RPMI8226 (cell line): Measurements from ENCODE around the gene ANKRD44.
A peak's percentile ranks its signal among the peaks of the same experiment; 100 is the strongest.

Experiments used
- DNase-seq: peaks from one replicate; pipeline ENCODE4 v3.0.0-alpha.2; 2015

The ANKRD44 gene

DNA sequence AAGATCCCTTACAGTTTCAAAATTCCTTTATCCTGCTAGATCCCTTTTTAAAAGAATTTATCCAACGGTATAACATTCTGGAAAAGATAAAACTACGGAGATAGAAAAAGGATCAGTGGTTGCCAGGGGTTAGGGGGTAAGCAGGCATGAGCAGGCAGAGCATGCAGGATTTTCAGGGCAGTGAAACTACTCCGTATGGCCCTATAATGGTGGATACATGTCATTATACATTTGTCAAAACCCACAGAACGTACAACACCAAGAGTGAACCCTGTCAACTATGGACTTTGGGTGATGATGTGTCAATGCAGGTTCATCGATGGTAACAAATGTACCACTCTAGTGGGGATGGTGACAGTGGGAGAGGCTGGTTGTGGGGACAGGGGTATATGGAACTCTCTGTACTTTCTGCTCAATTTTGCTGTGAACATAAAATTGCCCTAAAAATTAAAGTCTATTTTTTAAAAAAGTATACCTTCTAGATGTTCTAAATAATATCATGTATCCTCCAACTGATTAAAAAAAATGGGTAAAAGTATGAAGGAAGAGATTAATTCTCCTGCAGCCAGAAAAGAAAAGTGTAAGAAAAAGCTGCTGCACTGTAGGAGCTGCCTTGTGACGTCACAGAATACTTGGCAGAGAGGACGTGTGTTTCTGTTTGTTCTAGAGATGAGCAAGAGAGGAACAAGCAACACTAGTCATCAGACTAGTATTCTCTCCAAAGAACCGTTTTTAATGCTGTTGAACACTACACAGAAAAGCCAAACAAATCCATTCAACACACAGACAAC is 23.6 kb downstream of the ANKRD44 start:
- no peak for DNase-seq

DNA sequence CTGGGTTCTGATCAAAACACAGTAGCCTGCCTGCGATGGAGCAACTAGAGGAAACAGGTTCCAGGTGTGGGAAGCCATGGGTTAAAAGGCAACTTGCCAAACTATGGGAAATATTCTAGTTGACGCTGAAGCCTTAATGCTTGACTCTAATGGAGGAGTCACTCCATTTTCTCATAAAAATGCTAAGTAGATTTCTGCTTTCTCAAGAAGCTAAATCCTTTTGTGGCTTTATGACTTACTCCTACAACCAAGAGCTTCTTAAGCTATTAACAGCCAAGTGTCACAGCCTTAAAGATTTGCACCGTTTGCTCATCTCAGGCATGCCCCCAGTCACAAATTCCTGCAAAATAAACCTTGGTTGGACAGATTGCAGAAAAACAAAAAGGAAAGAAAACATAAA is 25.2 kb downstream of the ANKRD44 start:
- DNase-seq, result no peak

GRCh38 chr2:197284956-197285355 is 25.6 kb downstream of the ANKRD44 start:
- no peak for DNase-seq

- no peak for DNase-seq
Observed at GRCh38 chr2:197281421-197281820, 29.2 kb downstream of the ANKRD44 start.

GRCh38 chr2:197280015-197280702 is 30.4 kb downstream of the ANKRD44 start:
- no peak for DNase-seq

- no peak for DNase-seq
Observed at GRCh38 chr2:197278799-197279763, 31.5 kb downstream of the ANKRD44 start.

GRCh38 chr2:197277794-197278193 is 32.8 kb downstream of the ANKRD44 start:
- DNase-seq, result no peak

DNA sequence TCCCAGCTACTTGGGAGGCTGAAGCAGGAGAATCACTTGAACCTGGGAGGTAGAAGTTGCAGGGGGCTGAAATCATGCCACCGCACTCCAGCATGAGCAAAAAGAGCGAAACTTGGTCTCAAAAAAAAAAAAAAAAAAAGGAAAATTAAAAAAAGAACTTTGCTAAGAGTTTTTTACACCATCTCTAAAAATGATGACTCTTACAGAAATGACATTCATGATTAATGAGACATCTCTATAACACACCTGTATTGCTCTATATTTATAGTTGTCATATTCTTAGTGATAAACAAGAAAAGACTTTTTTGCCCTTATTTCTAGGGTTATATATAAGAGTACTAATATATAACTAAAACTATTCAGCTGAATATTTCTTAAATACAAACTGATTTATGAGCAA is 34.4 kb downstream of the ANKRD44 start:
- DNase-seq, result no peak

- DNase-seq, result no peak
Observed at GRCh38 chr2:197274937-197275336, 35.6 kb downstream of the ANKRD44 start.

DNA sequence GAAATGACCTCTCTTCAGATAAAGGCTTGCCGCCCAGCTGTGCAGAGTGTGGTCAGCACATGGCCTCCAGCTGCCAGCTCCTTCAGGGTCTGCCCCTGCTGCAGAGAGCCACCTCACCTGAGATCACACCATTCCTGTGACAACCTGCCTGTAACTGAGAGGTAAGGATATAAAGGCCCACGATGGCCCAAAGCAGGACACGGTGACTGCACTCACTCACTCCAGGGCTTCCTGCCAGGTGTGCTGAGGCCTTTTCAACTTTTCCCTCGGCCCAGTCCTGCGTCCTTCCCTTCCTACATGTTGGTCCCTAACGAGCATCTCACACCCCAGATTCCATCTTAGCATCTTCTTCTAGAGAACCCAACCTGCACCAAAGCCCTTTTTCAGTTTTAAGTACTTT is 36.2 kb downstream of the ANKRD44 start:
- no peak for DNase-seq

DNA sequence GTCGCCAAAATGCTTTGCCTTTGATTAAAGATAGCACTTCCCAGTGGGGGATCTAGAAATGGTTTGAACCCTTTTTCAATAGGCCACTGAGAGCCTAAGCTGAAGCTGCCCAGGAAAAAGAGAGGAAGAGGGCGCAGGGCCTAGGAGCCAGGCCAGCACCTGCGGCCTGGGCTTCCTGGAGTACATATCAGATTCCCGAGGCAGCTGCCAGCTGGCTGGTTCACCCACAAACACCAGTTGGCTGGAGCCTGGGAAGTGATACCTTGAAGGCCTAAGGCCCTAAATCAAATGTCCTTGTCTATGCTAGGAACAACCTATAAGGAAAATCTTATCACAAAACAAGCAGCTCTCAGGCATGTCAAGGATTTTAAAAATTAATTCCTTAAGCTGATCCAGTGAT is 37.1 kb downstream of the ANKRD44 start:
- no peak for DNase-seq

DNA sequence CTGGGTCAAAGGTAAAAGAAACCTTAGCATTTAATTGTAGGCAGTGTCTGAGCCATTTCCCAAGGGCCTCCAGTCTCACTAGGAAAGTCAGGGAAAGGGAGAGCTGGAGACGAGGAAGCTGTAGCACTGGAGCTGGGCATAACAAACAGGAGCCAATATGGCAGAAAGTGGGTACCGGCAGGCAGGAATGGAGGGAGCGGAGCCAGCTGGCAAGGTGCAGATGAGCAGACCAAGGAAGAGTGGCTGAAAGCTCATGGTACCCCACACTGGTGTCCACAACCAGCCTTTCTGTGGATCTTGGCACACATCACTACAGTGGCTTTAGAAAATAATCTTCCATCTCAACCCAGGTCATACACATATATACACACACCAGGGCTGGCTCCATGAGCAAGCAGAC is 40.0 kb downstream of the ANKRD44 start:
- no peak for DNase-seq

DNA sequence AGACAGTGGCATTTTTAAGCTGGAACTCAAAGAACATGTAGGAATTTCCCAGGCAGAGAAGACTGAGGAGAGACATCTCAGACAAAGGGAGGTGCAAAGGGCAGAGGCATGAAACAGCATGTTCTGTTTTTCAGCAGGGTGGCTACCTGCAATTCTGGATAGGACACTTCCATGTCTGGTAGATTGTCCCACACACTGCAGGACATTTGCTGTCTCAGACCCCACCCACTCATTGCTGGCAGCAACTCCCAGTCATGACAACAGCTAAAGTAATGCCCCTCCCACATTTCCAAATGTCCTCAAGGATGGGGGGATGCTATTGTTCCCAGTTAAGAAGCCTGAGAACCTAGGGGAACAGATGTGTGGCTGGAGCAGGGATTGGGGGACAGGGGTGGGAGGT is 40.8 kb downstream of the ANKRD44 start:
- DNase-seq, result no peak

GRCh38 chr2:197268786-197269584 is 41.6 kb downstream of the ANKRD44 start:
- DNase-seq, result no peak

DNA sequence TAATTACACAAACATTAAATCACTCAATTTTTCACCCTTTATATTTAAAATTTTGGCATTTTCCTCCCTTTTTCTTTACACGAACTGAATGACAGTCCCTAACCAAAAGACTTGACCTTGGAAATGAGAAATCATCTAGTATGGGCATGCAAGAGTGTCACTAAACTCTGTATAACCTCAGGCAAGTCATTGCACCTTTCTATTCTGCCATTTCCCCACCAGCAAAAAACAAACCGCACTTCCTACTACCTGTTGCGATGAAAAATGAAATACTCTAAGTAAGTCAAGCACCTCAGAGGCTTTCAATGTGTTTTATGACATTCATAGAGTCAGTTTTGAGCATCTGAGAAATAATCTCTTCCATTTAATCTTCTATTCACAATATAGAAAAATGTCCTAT is 44.1 kb downstream of the ANKRD44 start:
- DNase-seq, result no peak

DNA sequence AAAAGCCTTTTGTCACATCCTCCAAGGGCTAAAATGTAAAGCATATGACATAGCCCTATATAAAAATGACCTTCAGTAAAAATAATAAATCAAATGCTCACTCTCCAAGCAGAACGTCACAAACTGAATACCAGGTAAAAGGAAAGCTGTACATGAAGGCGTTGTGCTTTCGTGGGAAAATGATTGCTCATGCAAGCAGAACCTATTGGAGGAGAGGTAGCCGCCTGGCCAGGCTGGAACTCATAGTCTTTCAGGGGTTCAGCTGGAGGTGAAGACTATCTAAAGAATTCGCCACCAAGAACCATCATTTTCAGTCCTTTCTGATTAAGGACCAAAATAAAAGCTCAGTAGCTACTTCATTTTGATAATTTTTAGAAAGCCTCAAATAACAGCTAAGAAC is 44.7 kb downstream of the ANKRD44 start:
- DNase-seq, result no peak

GRCh38 chr2:197265036-197265435 is 45.5 kb downstream of the ANKRD44 start:
- DNase-seq, result no peak

DNA sequence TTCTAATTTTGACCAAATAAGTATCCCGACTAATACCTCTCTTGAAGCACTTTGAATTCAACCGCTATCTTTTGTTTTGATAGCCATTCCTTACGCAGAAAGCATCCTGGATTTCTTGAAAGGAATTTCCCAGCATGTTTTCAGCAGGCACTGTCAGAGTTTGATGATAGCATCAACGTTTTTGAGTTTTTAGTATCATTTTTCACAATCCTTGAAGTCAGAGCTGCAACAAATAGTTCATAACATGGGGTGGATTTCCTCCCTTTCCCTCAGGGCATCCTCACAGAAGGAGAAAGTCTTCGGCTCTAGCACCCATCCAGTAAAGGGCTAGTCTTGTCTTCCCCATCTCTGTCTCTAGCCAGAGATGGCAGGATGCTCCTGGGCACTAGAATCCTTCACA is 46.2 kb downstream of the ANKRD44 start:
- no peak for DNase-seq

DNA sequence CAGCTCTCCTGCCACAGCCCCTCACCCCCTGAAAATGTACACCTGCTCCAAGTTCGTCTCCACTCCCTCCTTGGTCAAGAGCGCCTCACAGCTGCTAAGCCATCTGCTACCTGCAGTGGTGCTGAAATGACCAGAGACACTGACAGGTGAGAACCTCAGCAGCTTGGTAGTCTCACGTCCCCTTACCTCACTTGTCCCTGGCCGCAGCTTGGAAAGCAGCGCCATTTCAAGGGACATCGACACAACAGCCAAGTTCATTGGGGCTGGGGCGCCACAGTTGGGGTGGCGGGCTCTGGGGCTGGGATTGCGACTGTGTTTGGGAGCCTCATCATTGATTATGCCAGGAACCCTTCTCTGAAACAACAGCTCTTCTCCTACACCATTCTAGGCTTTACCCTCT is 47.5 kb downstream of the ANKRD44 start:
- no peak for DNase-seq

GRCh38 chr2:197261808-197262226 is 48.8 kb downstream of the ANKRD44 start:
- DNase-seq, result peak; percentile 21

DNA sequence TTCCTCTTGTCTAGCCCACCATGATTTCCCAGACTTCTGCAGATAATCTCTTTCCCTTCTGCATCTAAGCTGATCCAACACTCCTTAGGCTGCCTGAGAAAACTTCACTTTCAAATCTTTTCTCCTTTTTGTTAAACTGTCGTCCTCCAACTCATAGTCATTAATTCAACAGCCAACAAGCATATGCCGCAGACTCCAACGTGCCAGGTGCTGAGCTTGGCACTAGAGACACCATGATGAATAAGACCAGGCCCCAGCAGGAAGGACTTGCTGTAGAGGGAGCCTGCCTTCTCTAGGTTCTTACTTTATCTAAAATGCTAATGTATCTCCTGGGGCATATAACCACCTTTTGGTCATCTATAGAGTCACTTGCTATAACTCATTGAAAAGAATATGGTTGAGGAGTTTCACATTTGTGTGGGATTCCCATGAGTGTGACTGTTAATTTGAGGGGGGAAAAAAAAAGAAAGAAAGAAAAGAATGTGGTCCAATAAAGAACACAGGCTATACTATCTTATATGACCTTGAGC is 51.0 kb downstream of the ANKRD44 start:
- DNase-seq, result no peak

- DNase-seq, result no peak
Observed at GRCh38 chr2:197258580-197258979, 52.0 kb downstream of the ANKRD44 start.
